Activated CD8-positive, alpha-beta memory T cell treated with anti-CD3 and anti-CD28 coated beads for 24 hours (primary cell): Measurements from ENCODE around the gene HNRNPM.
"Not testable (repeated sequence)": the region's sequence is repeated elsewhere in the genome, so short reads cannot be mapped to it uniquely, and the experiment has no call there.

ENCODE experiments used
- DNase-seq: peaks from one replicate; pipeline ENCODE4 v3.0.0-alpha.2; 2020

The HNRNPM gene

GRCh38 chr19:8444677-8445487, at the start of gene HNRNPM:
Gene HNRNPM (plus strand): TSS chr19:8444975. CDS start chr19:8444999, 24 bp downstream.
- peak; percentile 100 for DNase-seq

- DNase-seq, result no peak
These were observed 49.1 kb upstream of the HNRNPM start for GRCh38 chr19:8395621-8396082.

- no peak for DNase-seq
These were observed 48.6 kb upstream of the HNRNPM start for GRCh38 chr19:8396185-8396562.

- DNase-seq, result peak; percentile 86
These were observed 48.1 kb upstream of the HNRNPM start for GRCh38 chr19:8396563-8397203.

GRCh38 chr19:8397271-8397670, 47.5 kb upstream of the HNRNPM start:
- no peak for DNase-seq

- no peak for DNase-seq
These were observed 46.9 kb upstream of the HNRNPM start for GRCh38 chr19:8397746-8398310.

- DNase-seq, result no peak
These were observed 46.4 kb upstream of the HNRNPM start for GRCh38 chr19:8398311-8398771.

- no peak for DNase-seq
These were observed 45.0 kb upstream of the HNRNPM start for GRCh38 chr19:8399681-8400188.

GRCh38 chr19:8401981-8402411, 42.8 kb upstream of the HNRNPM start:
- DNase-seq, result no peak

- DNase-seq, result no peak
These were observed 41.5 kb upstream of the HNRNPM start for GRCh38 chr19:8403098-8403819.

GRCh38 chr19:8403820-8404109, 41.0 kb upstream of the HNRNPM start:
- no peak for DNase-seq

- no peak for DNase-seq
These were observed 40.2 kb upstream of the HNRNPM start for GRCh38 chr19:8404391-8405151.

- not testable (repeated sequence) for DNase-seq
These were observed 34.1 kb upstream of the HNRNPM start for GRCh38 chr19:8410718-8411117.

GRCh38 chr19:8412783-8413628, 31.8 kb upstream of the HNRNPM start, which contains the start of gene MARCHF2:
Gene MARCHF2 (plus strand): TSS chr19:8413305. CDS start chr19:8421841, 8,536 bp downstream.
- DNase-seq, result peak; percentile 99

GRCh38 chr19:8413629-8413995, 31.2 kb upstream of the HNRNPM start:
- DNase-seq, result no peak

- no peak for DNase-seq
These were observed 28.0 kb upstream of the HNRNPM start for GRCh38 chr19:8416796-8417195.

- DNase-seq, result no peak
These were observed 23.0 kb upstream of the HNRNPM start for GRCh38 chr19:8421484-8422461.

- no peak for DNase-seq
These were observed 21.0 kb upstream of the HNRNPM start for GRCh38 chr19:8423817-8424223.

- DNase-seq, result not testable (repeated sequence)
These were observed 19.4 kb upstream of the HNRNPM start for GRCh38 chr19:8425331-8425730.

GRCh38 chr19:8426283-8426682, 18.5 kb upstream of the HNRNPM start:
- DNase-seq, result no peak
